GM12878 (cell line): ENCODE data around the gene ARMC8.

Experiments used
- ATF3 ChIP-seq: IDR thresholded peaks from 2 replicates; pipeline ENCODE4 v1.6.1; 2011; ENCODE audit warnings: low read depth, mild to moderate bottlenecking, low read length, moderate library complexity, borderline replicate concordance; ENCODE audit errors: extremely low read depth
- BACH1 ChIP-seq: fragments of 450-650 bp; IDR thresholded peaks from 2 replicates; pipeline ENCODE4 v1.6.1; 2017; ENCODE audit warnings: mild to moderate bottlenecking, borderline replicate concordance
- CTCF ChIP-seq, 3 experiments: IDR thresholded peaks in 2 of 3; conservative IDR thresholded peaks in 1 of 3; 2 replicates each; pipeline ENCODE4 v1.5.1; 2011; ENCODE audit warnings: low read depth in 3 of 3, low read length in 3 of 3, mild to moderate bottlenecking in 3 of 3, control low read depth in 2 of 3, moderate library complexity in 2 of 3, inconsistent platforms in 1 of 3, mixed read lengths in 1 of 3; ENCODE audit not compliant: control insufficient read depth in 2 of 3, insufficient read depth in 1 of 3; ENCODE audit errors: extremely low read depth in 1 of 3
- EZH2 ChIP-seq: IDR thresholded peaks from 2 replicates; pipeline ENCODE4 v1.6.1; 2012; ENCODE audit warnings: low read depth, mild to moderate bottlenecking, control low read depth, inconsistent platforms, low read length, borderline replicate concordance; ENCODE audit not compliant: control insufficient read depth
- HDAC2 ChIP-seq: fragments of 200-600 bp; sonication (generic); IDR thresholded peaks from 2 replicates; pipeline ENCODE4 v1.6.1; 2017
- MTA2 ChIP-seq: fragments of 450-650 bp; IDR thresholded peaks from 2 replicates; pipeline ENCODE4 v1.6.1; 2016; ENCODE audit warnings: low read depth, mild to moderate bottlenecking, moderate library complexity
- POLR2A ChIP-seq: IDR thresholded peaks from 2 replicates; pipeline ENCODE4 v1.6.1; 2011; ENCODE audit warnings: low read depth, mild to moderate bottlenecking, low read length
- RAD51 ChIP-seq: fragments of 450-650 bp; IDR thresholded peaks from 2 replicates; pipeline ENCODE4 v1.6.1; 2016; ENCODE audit warnings: moderate library complexity, mild to moderate bottlenecking, inconsistent platforms
- SIN3A ChIP-seq: IDR thresholded peaks from 2 replicates; pipeline ENCODE4 v1.6.1; 2012; ENCODE audit warnings: low read depth, low read length, improper control_type of control experiment
- SPI1 ChIP-seq: IDR thresholded peaks from 2 replicates; pipeline ENCODE4 v1.6.1; 2011; ENCODE audit warnings: low read depth, mild to moderate bottlenecking, low read length, moderate library complexity, borderline replicate concordance; ENCODE audit not compliant: insufficient read depth
- TCF12 ChIP-seq: IDR thresholded peaks from 2 replicates; pipeline ENCODE4 v1.6.1; 2011; ENCODE audit warnings: low read depth, mild to moderate bottlenecking, low read length
- WRNIP1 ChIP-seq: IDR thresholded peaks from 2 replicates; pipeline ENCODE4 v1.6.1; 2011; ENCODE audit warnings: low read depth, low read length, improper control_type of control experiment, borderline replicate concordance

- TF ChIP-seq CTCF (IDR thresholded peaks at IDR 0.05 in 2 of 3, conservative IDR thresholded peaks at IDR 0.05 in 1 of 3; ENCODE audit: control insufficient read depth in 2 of 3, extremely low read depth in 1 of 3, insufficient read depth in 1 of 3, low read depth in 3 of 3, low read length in 3 of 3) (no peak), ATF3 (no peak), RAD51 (no peak), MTA2 (no peak), HDAC2 (no peak), TCF12 (peak; percentile 66; the same call in 1 of the 2 replicates), POLR2A (no peak), EZH2 (no peak), WRNIP1 (no peak), SPI1 (no peak), BACH1 (no peak), SIN3A (no peak)
Measured at GRCh38 chr3:138186803-138187295, 252 bp upstream of the ARMC8 start.
